Measurements from ENCODE around the gene RRP12.

GRCh38 chr10:97445722-97446639 is 44.8 kb upstream of the RRP12 start, which contains the start of the genes EXOSC1 and ZDHHC16:
- TF ChIP-seq EZH2 (IDR thresholded peaks at IDR 0.05; ENCODE audit: insufficient read depth, poor library complexity, severe bottlenecking) (no peak), EZH2phosphoT487 (IDR thresholded peaks at IDR 0.05; ENCODE audit: insufficient read depth, low read depth) (no peak)

Data from GM23248 (cell line).